Sigmoid colon (tissue), 7 donors: Measurements from ENCODE around the gene LDLRAD3. TPM values are rescaled to one million over a fixed set of nuclear protein-coding genes. Genes with fewer than 3 reads are reported as not detected.

Experiments
- DNase-seq: peaks from one replicate; pipeline ENCODE4 v3.0.0-alpha.2; 2019
- H3K27ac ChIP-seq, 4 donors: fragments of 200-600 bp; sonication (generic); one replicate each; pipeline ENCODE4 v1.5.1; 2016 to 2019; ENCODE audit warnings: mild to moderate bottlenecking in 1 of 4
- H3K27me3 ChIP-seq, 3 donors: fragments of 200-600 bp; sonication (generic); one replicate each; pipeline ENCODE4 v1.5.1; 2019; ENCODE audit warnings: mild to moderate bottlenecking in 1 of 3
- H3K36me3 ChIP-seq, 4 donors: fragments of 200-600 bp; sonication (generic); one replicate each; pipeline ENCODE4 v1.5.1; 2016 to 2019
- H3K4me1 ChIP-seq, 4 donors: fragments of 200-600 bp; sonication (generic); one replicate each; pipeline ENCODE4 v1.5.1; 2017 to 2019
- H3K4me3 ChIP-seq, 4 donors: fragments of 200-600 bp; sonication (generic); one replicate each; pipeline ENCODE4 v1.5.1; 2017 to 2019; ENCODE audit warnings: mild to moderate bottlenecking in 2 of 4, moderate library complexity in 1 of 4
- H3K9me3 ChIP-seq, 4 donors: fragments of 200-600 bp in 3 of 4; sonication (generic) in 3 of 4; one replicate each; pipeline versions ENCODE4 v1.5.1 to v1.6.1; 2013 to 2019
- EP300 ChIP-seq, 4 donors: sonication (generic); formaldehyde crosslinking; IDR thresholded peaks; one replicate each; pipeline ENCODE4 v1.6.1; 2017; ENCODE audit warnings: antibody characterized with exemption in 4 of 4
- POLR2A ChIP-seq, 2 donors: fragments of 450-650 bp; IDR thresholded peaks; one replicate each; pipeline ENCODE4 v1.6.1; 2016; ENCODE audit warnings: antibody characterized with exemption in 2 of 2, mild to moderate bottlenecking in 2 of 2, moderate library complexity in 2 of 2
- POLR2AphosphoS5 ChIP-seq, 4 donors: sonication (generic); formaldehyde crosslinking; IDR thresholded peaks; one replicate each; pipeline ENCODE4 v1.6.1; 2017; ENCODE audit warnings: antibody characterized with exemption in 4 of 4
- WGBS, 2 donors: extraction: QIAGEN DNeasy Blood & Tissue Kit; methylation state at CpG; one replicate each; pipeline ENCODE4 v1.1.7; 2013; 5-methylcytosine and 5-hydroxymethylcytosine counted together
- intact Hi-C: fragments of 100-400 bp; cut with DNase I; formaldehyde crosslinking; loops from one replicate; pipeline ENCODE4 v1.15.1; 2023
- polyA plus RNA-seq, 3 donors: library from polyadenylated mRNA; stranded (reverse); fragments of 200-250 nt; gene quantifications; one replicate each; pipeline ENCODE4 v1.2.3, GENCODE V29; 2013
- total RNA-seq, 4 donors: library from RNA; depleted of rRNA; stranded (reverse); fragments of >200 nt; gene quantifications; one replicate each; pipeline ENCODE4 v1.1.0, GENCODE V29; 2016
- TF ChIP-seq, protein P1 (sequence below), 4 experiments: fragments of 450-650 bp in 3 of 4; fragments of 200-600 bp in 1 of 4; IDR thresholded peaks; one replicate each; pipeline ENCODE4 v1.5.1; 2016 to 2019; ENCODE audit warnings: antibody characterized with exemption in 4 of 4, mild to moderate bottlenecking in 3 of 4, moderate library complexity in 2 of 4
- donor health status: healthy with polysubstance abuse.
- donor health status: Bipolar disorder and iron deficiency.
- donor health status: healthy.

Gene LDLRAD3
- total and polyA plus RNA-seq, 7 donors, result 0.23 to 23.4 (median 10.2) TPM

GRCh38 chr11:36062796-36063365 lies 119.0 kb downstream of the LDLRAD3 start:
- peaks cover 0 to 2% (median 0%) of the 10 kb centered on the region in 4 donors for H3K9me3 ChIP-seq
- intact Hi-C loops, result no loop called here
- no peaks in the 10 kb centered on the region for H3K4me1 ChIP-seq
- TF ChIP-seq POLR2AphosphoS5 (IDR thresholded peaks at IDR 0.05) (peak in 2 of 4 donors; percentile 23 to 25), EP300 (IDR thresholded peaks at IDR 0.05) (no peak)
- TF ChIP-seq, protein P1, sequence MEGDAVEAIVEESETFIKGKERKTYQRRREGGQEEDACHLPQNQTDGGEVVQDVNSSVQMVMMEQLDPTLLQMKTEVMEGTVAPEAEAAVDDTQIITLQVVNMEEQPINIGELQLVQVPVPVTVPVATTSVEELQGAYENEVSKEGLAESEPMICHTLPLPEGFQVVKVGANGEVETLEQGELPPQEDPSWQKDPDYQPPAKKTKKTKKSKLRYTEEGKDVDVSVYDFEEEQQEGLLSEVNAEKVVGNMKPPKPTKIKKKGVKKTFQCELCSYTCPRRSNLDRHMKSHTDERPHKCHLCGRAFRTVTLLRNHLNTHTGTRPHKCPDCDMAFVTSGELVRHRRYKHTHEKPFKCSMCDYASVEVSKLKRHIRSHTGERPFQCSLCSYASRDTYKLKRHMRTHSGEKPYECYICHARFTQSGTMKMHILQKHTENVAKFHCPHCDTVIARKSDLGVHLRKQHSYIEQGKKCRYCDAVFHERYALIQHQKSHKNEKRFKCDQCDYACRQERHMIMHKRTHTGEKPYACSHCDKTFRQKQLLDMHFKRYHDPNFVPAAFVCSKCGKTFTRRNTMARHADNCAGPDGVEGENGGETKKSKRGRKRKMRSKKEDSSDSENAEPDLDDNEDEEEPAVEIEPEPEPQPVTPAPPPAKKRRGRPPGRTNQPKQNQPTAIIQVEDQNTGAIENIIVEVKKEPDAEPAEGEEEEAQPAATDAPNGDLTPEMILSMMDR (IDR thresholded peaks at IDR 0.05), result no peak
- DNase-seq, result no peak
- no peaks in the 10 kb centered on the region for H3K27me3 ChIP-seq
- peak overlapping the region in 1 of 4 donors; percentile 8 for H3K27ac ChIP-seq
- H3K36me3 ChIP-seq, result no peaks in the 10 kb centered on the region
- WGBS, 2 donors, result 64 to 82% methylated on average over 3 of the region's 3 CpGs
- no peak overlapping the region for H3K4me3 ChIP-seq

- Histone ChIP-seq H3K36me3 (no peaks in the 10 kb centered on the region), H3K4me1 (no peaks in the 10 kb centered on the region), H3K9me3 (peaks cover 0 to 2% (median 0%) of the 10 kb centered on the region in 4 donors), H3K4me3 (no peak overlapping the region), H3K27me3 (no peaks in the 10 kb centered on the region), H3K27ac (no peak overlapping the region)
- intact Hi-C loops, result no loop called here
- no peak for DNase-seq
- TF ChIP-seq, protein P1 (IDR thresholded peaks at IDR 0.05), result no peak
- TF ChIP-seq POLR2AphosphoS5 (IDR thresholded peaks at IDR 0.05) (no peak), EP300 (IDR thresholded peaks at IDR 0.05) (no peak), POLR2A (IDR thresholded peaks at IDR 0.05) (no peak)
- WGBS, 2 donors, result 83 to 88% methylated on average over 2 of the region's 2 CpGs
These were observed 121.6 kb downstream of the LDLRAD3 start for GRCh38 chr11:36065436-36065835.

DNA sequence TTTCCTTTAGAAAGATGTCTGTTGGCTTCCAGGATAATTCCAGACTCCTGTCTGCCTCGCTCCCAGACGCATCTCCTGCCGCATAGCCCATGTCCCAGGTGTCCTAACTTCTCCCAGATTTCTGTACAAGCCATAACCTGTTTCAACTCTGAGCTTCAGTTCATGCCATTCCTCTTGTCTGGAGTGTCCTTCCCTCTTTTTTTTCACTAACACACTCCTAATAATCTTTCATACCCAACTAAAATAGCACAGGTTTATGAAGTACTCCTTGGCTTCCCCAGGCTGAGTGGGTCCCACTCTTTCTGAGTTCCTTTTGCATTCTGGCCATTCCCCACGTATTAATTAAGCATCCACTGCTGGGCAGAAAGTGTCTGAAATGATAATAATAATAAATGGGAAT lies 123.0 kb downstream of the LDLRAD3 start:
- Histone ChIP-seq H3K9me3 (peaks cover 0 to 2% (median 0%) of the 10 kb centered on the region in 4 donors), H3K36me3 (no peaks in the 10 kb centered on the region), H3K27ac (no peak overlapping the region), H3K4me3 (no peak overlapping the region), H3K27me3 (no peaks in the 10 kb centered on the region), H3K4me1 (no peaks in the 10 kb centered on the region)
- WGBS, 2 donors, result 77 to 85% methylated on average over 4 of the region's 4 CpGs
- intact Hi-C loops, result no loop called here
- no peak for DNase-seq
- TF ChIP-seq POLR2A (IDR thresholded peaks at IDR 0.05), result no peak
- no peak for TF ChIP-seq EP300 (IDR thresholded peaks at IDR 0.05)
- TF ChIP-seq, protein P1 (IDR thresholded peaks at IDR 0.05), result no peak
- no peak for TF ChIP-seq POLR2AphosphoS5 (IDR thresholded peaks at IDR 0.05)

DNA sequence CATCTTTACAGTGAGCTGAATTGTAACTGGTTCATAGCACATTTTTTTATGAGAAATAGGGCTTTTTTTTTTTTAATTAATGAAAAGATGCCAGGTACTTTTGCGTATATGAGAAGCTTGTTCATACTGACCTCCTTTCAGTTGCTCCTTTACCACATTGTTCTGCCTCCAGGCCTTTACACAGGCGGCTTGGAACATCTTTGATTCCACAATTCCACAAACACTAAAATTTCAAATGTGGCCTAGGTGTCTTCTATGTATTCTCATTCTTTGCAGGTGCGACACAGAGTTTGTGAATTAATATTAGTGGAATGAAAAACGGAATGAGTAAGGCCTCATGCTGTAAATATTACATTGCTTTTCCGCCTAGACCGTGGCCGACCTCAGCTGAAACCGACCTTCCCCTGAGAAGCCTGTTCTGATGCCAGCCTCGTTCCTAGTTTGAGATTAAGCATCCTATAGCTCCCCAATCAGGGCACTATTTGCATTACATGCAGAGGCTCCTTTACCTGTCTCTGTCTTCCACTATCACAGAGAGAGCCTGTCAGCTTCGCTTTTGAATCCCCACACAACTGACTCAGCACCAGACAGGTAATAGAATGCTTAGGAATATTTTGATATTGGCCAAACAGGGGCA lies 125.8 kb downstream of the LDLRAD3 start:
- H3K36me3 ChIP-seq, result no peaks in the 10 kb centered on the region
- WGBS, 2 donors, result 83 to 85% methylated on average over 10 of the region's 10 CpGs
- TF ChIP-seq POLR2AphosphoS5 (IDR thresholded peaks at IDR 0.05), result no peak
- TF ChIP-seq POLR2A (IDR thresholded peaks at IDR 0.05), result no peak
- TF ChIP-seq, protein P1 (IDR thresholded peaks at IDR 0.05), result no peak
- no peak for TF ChIP-seq EP300 (IDR thresholded peaks at IDR 0.05)
- H3K4me3 ChIP-seq, result no peak overlapping the region
- no peaks in the 10 kb centered on the region for H3K27me3 ChIP-seq
- intact Hi-C loops, result no loop called here
- H3K9me3 ChIP-seq, result peaks cover 0 to 2% (median 0%) of the 10 kb centered on the region in 4 donors
- peaks cover 0 to 17% (median 8%) of the 10 kb centered on the region in 4 donors for H3K4me1 ChIP-seq
- H3K27ac ChIP-seq, result no peak overlapping the region
- DNase-seq, result no peak
